H1 (cell line): Measurements from ENCODE around the gene CA14. TPM values are rescaled to one million over a fixed set of nuclear protein-coding genes. Genes with fewer than 3 reads are reported as not detected.

Experiments
- ATF2 ChIP-seq: IDR thresholded peaks from 2 replicates; pipeline ENCODE4 v1.6.1; 2012; ENCODE audit warnings: low read length, inconsistent platforms
- ATF3 ChIP-seq: IDR thresholded peaks from 2 replicates; pipeline ENCODE4 v1.6.1; 2011; ENCODE audit warnings: low read depth, mild to moderate bottlenecking, low read length; ENCODE audit not compliant: insufficient read depth
- CEBPB ChIP-seq: IDR thresholded peaks from 2 replicates; pipeline ENCODE4 v1.6.1; 2012; ENCODE audit warnings: low read depth, low read length
- HDAC2 ChIP-seq, 2 experiments: fragments of 300-600 bp in 1 of 2; sonication (generic) in 1 of 2; IDR thresholded peaks; 2 replicates each; pipeline ENCODE4 v1.6.1; 2011 to 2012; ENCODE audit warnings: low read depth in 2 of 2, low read length in 2 of 2, mild to moderate bottlenecking in 2 of 2, moderate library complexity in 2 of 2, borderline replicate concordance in 1 of 2, inconsistent platforms in 1 of 2
- HDAC6 ChIP-seq: IDR thresholded peaks from one replicate; pipeline ENCODE4 v1.7.1; 2012; ENCODE audit warnings: low read depth, mild to moderate bottlenecking, inconsistent platforms, low read length, moderate library complexity
- RBBP5 ChIP-seq: IDR thresholded peaks from 2 replicates; pipeline ENCODE4 v1.7.1; 2012; ENCODE audit warnings: low read depth, mild to moderate bottlenecking, inconsistent platforms, low read length, moderate library complexity, borderline replicate concordance
- SP1 ChIP-seq: IDR thresholded peaks from 2 replicates; pipeline ENCODE4 v1.6.1; 2011; ENCODE audit warnings: low read depth, low read length
- SP2 ChIP-seq: IDR thresholded peaks from 2 replicates; pipeline ENCODE4 v1.6.1; 2012; ENCODE audit warnings: mild to moderate bottlenecking, low read length, inconsistent platforms
- TAF1 ChIP-seq: IDR thresholded peaks from 2 replicates; pipeline ENCODE4 v1.6.1; 2011; ENCODE audit warnings: mild to moderate bottlenecking, low read depth, low read length
- TCF12 ChIP-seq: IDR thresholded peaks from 2 replicates; pipeline ENCODE4 v1.6.1; 2011; ENCODE audit warnings: low read depth, mild to moderate bottlenecking, low read length
- polyA plus RNA-seq, 7 experiments: library from polyadenylated mRNA; depleted of rRNA in 3 of 7; stranded (reverse) in 5 of 7; unstranded in 2 of 7; fragments of >200 nt in 5 of 7; fragments of 200-250 nt in 2 of 7; gene quantifications; 1 replicate in 5 of 7; 2 replicates in 1 of 7; 4 replicates in 1 of 7; pipeline versions ENCODE4 v1.2.1 to v1.2.3, GENCODE V29; 2011 to 2013; ENCODE audit warnings: missing spikeins in 2 of 7, mixed read lengths in 2 of 7
- total RNA-seq: library from RNA; stranded (reverse); fragmentation: NEBNext Ultra II Directional; extraction: Animal tissue kit (Norgen Biotek cat#: 25700); gene quantifications from 2 replicates; pipeline ENCODE4 v1.2.1, GENCODE V29; 2021

Gene CA14
- total and polyA plus RNA-seq, 2 of the 8 experiments (the other 6 are each of a cell fraction or from before 2014, with no cell fraction given): 52.3 to 105 TPM

- TF ChIP-seq RBBP5 (no peak), CEBPB (no peak), TAF1 (peak; percentile 33; the same call in 1 of the 2 replicates), HDAC2 (IDR thresholded peaks at IDR 0.05; ENCODE audit: borderline replicate concordance in 1 of 2, low read depth in 2 of 2, low read length in 2 of 2) (peak in 1 of 2 experiments; percentile 89; a peak in 1 of 4 replicates), ATF3 (no peak; the same call in 1 of the 2 replicates), ATF2 (no peak), SP1 (no peak), HDAC6 (no peak), SP2 (no peak), TCF12 (no peak)
Measured at GRCh38 chr1:150282558-150282958, 25.0 kb downstream of the CA14 start (continued).
